ENCODE measurements around the gene FICD.
A peak's percentile ranks its signal among the peaks of the same experiment; 100 is the strongest.
"Not testable (repeated sequence)": the region's sequence is repeated elsewhere in the genome, so short reads cannot be mapped to it uniquely, and the experiment has no call there.

Gene FICD

GRCh38 chr12:108538146-108538545, 23.1 kb downstream of the FICD start:
- DNase-seq (ENCODE audit: low spot score), result no peak

GRCh38 chr12:108538616-108539195, 23.6 kb downstream of the FICD start:
- DNase-seq (ENCODE audit: low spot score), result no peak

GRCh38 chr12:108542320-108542719, 27.2 kb downstream of the FICD start:
- no peak for DNase-seq (ENCODE audit: low spot score)

DNA sequence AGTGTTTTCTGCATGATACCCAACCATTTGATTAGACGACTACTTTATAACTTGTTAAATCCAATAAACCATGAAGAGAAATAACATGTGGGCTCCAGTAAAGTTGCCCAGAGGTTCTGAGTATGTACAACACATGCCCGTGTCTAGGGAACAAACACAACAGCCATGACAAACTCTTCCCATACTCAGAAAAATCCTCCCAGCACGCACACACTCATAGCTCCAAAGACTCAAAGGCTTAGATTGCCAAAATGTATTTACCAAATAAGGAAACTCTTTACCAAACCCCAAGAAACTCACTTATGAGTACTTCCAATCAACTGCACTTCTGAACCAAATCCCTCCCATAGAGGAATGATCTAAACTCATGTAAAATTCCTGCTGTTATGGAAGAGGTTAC, 28.6 kb downstream of the FICD start:
- DNase-seq (ENCODE audit: low spot score), result no peak

DNA sequence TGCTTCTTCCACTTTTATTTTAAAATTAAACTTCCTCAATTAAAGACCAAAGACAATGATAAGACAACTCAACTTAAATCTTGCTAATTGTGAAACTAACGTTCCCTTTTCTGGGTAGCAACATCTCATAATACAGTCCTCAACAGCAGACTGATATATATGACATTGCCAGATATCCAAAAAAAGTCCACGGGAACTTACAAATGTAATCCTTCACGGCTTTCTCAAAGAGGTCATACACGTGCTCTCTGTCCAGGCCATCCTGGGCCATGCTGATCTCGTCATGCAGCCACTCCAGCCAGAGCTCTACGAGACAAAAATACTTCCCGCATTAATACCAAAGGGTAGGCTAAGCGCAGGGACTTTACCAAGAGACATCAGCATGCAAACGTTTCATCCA, 32.6 kb downstream of the FICD start:
- DNase-seq (ENCODE audit: low spot score), result no peak

- DNase-seq (ENCODE audit: low spot score), result no peak
These were observed 34.0 kb downstream of the FICD start for GRCh38 chr12:108548954-108549521.

GRCh38 chr12:108551535-108551934, 36.5 kb downstream of the FICD start:
- DNase-seq (ENCODE audit: low spot score), result no peak

DNA sequence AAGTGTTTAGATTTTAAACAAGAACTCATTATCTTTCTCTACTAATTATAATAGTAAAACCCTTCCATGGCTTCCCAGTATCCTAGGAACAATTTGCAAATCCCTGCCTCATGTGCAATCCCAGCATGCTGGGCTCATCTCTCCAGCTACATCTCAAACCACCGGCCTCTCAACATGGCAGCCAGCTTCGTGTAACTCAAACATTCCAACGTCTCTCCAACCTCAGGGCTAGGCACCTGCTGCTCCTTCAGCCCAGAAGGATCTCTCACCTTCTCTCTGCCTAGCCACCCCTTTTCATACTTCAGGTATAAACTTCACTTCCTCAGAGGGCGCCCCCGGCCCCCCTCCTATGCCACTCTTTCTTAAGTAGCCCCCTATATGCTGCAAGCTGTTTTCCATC, 38.7 kb downstream of the FICD start:
- no peak for DNase-seq (ENCODE audit: low spot score)

DNA sequence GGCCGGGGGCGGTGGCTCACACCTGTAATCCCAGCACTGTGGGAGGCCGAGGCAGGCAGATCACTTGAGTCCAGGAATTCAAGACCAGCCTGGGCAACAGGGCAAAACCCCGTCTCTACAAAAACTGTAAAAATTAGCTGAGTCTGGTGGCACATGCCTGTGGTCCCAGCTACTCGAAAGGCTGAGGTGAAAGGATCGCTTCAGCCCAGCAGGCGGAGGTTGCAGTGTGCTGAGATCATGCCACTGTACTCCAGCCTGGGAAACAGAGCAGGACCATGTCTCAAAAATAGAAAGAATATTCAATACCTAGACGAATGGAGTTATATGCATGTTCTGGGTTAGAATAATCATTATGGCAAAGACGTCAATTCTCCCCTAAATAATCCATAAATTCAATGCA, 40.3 kb downstream of the FICD start:
- not testable (repeated sequence) for DNase-seq (ENCODE audit: low spot score)

DNA sequence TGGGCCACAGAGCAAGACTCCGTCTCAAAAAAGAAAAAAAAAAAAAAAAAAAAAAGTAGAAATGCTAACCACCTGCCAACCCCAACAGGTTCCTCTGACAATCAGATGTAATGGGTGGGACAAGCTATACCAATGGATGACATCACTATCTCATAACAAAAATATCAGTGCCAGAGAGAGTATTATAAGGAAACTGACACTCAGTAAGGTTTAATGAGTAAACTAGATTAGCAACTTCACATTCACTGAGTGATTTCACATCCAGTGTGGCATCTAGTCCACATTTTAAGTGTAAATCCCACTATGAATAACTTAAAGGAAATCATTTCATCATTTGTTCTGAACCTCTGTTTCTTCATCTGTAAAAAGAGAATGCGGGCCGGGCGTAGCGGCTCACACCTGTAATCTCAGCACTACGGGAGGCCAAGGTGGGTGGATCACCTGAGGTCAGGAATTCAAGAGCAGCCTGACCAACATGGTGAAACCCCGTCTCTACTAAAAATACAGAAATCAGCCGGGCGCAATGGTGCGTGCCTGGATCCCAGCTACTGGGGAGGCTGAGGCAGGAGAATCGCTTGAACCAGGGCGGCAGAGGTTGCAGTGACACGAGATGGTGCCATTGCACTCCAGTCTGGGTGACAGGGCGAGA, 44.1 kb downstream of the FICD start:
- no peak for DNase-seq (ENCODE audit: low spot score)

GRCh38 chr12:108559748-108560147, 44.7 kb downstream of the FICD start:
- no peak for DNase-seq (ENCODE audit: low spot score)

DNA sequence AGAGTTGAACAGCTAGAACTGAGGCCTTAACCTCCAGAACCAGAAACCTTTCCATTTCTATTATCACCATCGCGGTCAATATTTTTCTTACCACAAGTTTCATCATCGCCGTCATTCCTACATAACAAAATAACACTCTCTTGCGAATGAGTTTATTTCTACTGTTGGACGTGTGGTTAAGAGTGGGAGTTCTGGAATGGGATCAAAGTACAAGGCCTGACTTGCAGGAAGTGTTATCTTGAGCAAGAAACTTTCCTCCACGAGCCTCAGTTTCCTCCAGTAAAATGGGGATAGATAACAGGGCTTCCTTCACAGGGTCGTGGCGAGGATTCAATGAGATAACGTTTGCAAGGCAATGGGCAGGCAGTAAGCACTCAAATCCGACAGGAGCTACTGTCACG, 45.2 kb downstream of the FICD start:
- no peak for DNase-seq (ENCODE audit: low spot score)

- DNase-seq (ENCODE audit: low spot score), result peak; percentile 85
These were observed 46.0 kb downstream of the FICD start, which contains the start of gene SART3 for GRCh38 chr12:108560752-108561719. Gene SART3 (minus strand): TSS chr12:108561173. CDS start chr12:108561154, 19 bp downstream.

- no peak for DNase-seq (ENCODE audit: low spot score)
These were observed 46.8 kb downstream of the FICD start for GRCh38 chr12:108561852-108562347.

GRCh38 chr12:108562348-108563135, 47.5 kb downstream of the FICD start, which contains the start of gene ISCU:
Gene ISCU (plus strand): TSS chr12:108562596. CDS start chr12:108562623, 27 bp downstream.
- peak; percentile 99 for DNase-seq (ENCODE audit: low spot score)

DNA sequence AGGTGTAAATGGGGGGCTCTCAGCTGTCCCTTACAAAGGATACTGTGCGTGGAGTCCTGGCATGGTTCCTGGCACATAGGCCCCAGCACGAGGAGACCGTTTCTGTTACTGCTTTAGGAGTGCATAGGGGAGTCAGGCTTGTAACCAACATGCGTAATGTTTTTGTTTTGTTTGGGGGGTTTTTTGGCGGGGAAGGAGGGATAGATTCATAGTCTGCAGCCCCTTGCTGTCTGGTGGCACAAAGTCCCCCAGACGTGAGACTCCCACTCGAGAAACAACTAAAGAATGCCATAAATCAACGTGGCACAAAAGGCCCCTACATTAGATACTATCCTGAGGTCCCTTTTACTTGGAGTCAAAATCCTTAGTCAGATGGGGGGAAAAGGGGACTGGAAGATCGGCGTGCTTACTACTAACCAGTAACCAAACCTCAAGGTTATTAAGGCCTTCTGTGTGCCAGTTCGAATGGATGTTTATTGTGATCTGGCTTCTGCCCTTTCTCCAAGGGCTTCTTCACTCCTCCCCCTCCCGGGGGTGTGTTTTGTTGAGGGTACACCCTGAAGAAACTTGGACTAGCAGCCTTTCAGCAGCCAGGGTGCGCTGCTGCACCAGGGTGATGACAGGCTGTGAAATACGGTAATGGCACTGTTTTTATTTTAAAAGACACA, 48.2 kb downstream of the FICD start:
- peak; percentile 90 for DNase-seq (ENCODE audit: low spot score)

DNA sequence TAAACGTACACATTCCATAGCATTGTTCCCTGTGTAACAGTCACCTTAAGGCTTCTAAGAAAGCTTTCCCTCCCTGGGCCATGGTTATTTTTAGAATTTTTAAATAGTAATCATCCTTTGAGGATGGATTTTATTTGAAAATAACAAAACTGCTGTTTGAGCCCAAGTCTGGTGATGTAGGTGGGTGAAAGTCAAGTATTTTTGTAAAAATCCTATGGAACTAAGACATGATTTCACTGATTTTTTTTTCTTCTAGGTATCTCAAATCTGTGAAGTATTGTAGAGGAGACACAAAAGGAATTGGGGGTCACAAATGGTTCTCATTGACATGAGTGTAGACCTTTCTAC, 48.7 kb downstream of the FICD start:
- no peak for DNase-seq (ENCODE audit: low spot score)

DNA sequence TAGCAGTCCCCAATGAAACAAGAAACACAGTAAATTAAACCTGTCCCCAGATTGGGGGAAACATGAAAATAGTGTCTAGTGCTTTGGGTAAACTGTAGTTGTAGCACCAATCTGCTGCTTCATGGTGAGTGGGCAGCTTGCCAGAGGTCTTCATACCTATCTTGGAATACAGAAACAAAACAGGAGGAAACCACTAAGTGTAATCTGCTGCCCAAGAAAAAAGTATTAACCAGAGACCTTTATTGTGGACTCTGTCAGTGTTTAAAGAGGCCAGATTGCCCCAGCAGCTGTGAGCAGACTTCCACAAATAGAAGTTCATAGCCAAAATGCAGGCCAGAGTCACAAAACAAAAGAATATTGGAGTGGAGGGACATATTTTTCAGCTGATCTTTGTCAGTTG, 49.6 kb downstream of the FICD start:
- DNase-seq (ENCODE audit: low spot score), result no peak

DNA sequence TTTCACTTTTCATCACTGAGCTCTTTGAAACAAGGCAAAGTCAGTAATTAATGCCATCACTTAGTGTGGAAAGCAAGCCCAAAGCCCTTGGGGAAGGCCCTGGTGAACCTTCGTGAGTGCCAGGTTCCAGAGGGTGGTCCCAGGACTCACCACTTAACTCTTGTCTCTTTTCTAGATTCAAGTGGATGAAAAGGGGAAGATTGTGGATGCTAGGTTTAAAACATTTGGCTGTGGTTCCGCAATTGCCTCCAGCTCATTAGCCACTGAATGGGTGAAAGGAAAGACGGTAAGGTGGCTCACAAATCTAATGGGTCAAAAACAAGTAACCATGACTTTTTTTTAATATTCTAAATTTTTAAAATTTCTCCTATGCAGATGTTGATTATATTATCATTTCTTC, 50.1 kb downstream of the FICD start:
- DNase-seq (ENCODE audit: low spot score), result no peak

- DNase-seq (ENCODE audit: low spot score), result no peak
These were observed 50.9 kb downstream of the FICD start for GRCh38 chr12:108565976-108566375.

- DNase-seq (ENCODE audit: low spot score), result no peak
These were observed 51.4 kb downstream of the FICD start for GRCh38 chr12:108566452-108566851.
